H1 (cell line): ENCODE results near the gene HLF. TPM values are rescaled to one million over a fixed set of nuclear protein-coding genes. Genes with fewer than 3 reads are reported as not detected.

Experiments used
- CTCF ChIA-PET: fragments of 300-600 bp; sonication (Branson Sonifier 250); formaldehyde crosslinking; loops from one replicate; lab custom pipeline; 2021; ENCODE audit not compliant: partially characterized antibody; lab: Charles Lee
- POLR2A ChIA-PET: fragments of 300-600 bp; sonication (Branson Sonifier 250); formaldehyde crosslinking; loops from one replicate; lab custom pipeline; 2021; ENCODE audit warnings: inconsistent platforms; ENCODE audit not compliant: partially characterized antibody; lab: Charles Lee
- DNase-seq, 2 experiments: peaks; one replicate each; pipeline versions ENCODE4 v3.0.0 to v3.0.0-alpha.2; 2010 to 2022; ENCODE audit warnings: low spot score in 2 of 2, low read depth in 1 of 2, mixed read lengths in 1 of 2
- FAIRE-seq: peaks from 2 replicates; lab custom pipeline; 2011; peaks lifted over from hg19 to GRCh38; lab: Jason Lieb, UNC
- H2AFZ ChIP-seq: 2 replicates; pipeline ENCODE4 v1.8.1; 2012; ENCODE audit warnings: low read length, inconsistent platforms
- H2AK5ac ChIP-seq: 2 replicates; pipeline ENCODE4 v1.6.1; 2013; ENCODE audit warnings: low read depth, low read length
- H2BK120ac ChIP-seq: replicated peaks from 2 replicates; pipeline ENCODE3; 2013; ENCODE audit warnings: low read depth, low read length, inconsistent platforms
- H2BK12ac ChIP-seq: 2 replicates; pipeline ENCODE4 v1.6.1; 2013; ENCODE audit warnings: low read depth, low read length
- H2BK15ac ChIP-seq: 2 replicates; pipeline ENCODE4 v1.6.1; 2013; ENCODE audit warnings: low read length
- H2BK20ac ChIP-seq: 2 replicates; pipeline ENCODE4 v1.6.1; 2013; ENCODE audit warnings: low read length
- H2BK5ac ChIP-seq: 2 replicates; pipeline ENCODE4 v1.6.1; 2013; ENCODE audit warnings: low read depth, low read length
- H3K14ac ChIP-seq: 2 replicates; pipeline ENCODE4 v1.6.1; 2013; ENCODE audit warnings: inconsistent platforms; ENCODE audit not compliant: insufficient read length
- H3K18ac ChIP-seq: 2 replicates; pipeline ENCODE4 v1.6.1; 2013; ENCODE audit warnings: low read length; ENCODE audit errors: extremely low read depth
- H3K23ac ChIP-seq: 2 replicates; pipeline ENCODE4 v1.6.1; 2013; ENCODE audit warnings: inconsistent platforms; ENCODE audit not compliant: insufficient read length
- H3K23me2 ChIP-seq: 2 replicates; pipeline ENCODE4 v1.6.1; 2013; ENCODE audit warnings: low read depth, low read length
- H3K27ac ChIP-seq: 2 replicates; pipeline ENCODE4 v1.6.1; 2011; ENCODE audit warnings: low read depth, low read length, inconsistent platforms
- H3K27me3 ChIP-seq, 4 experiments: replicated peaks in 1 of 4; 1 replicate in 1 of 4; 2 replicates in 3 of 4; pipeline versions ENCODE4 v1.6.1 to v1.8.1; 2011 to 2013; ENCODE audit warnings: low read length in 3 of 4, mild to moderate bottlenecking in 3 of 4, inconsistent platforms in 2 of 4, mixed read lengths in 2 of 4, moderate library complexity in 1 of 4; ENCODE audit not compliant: control insufficient read depth in 3 of 4, insufficient read depth in 3 of 4; ENCODE audit errors: extremely low read depth in 1 of 4
- H3K36me3 ChIP-seq, 4 experiments: 2 replicates each; pipeline versions ENCODE4 v1.6.1 to v1.8.1; 2011 to 2013; ENCODE audit warnings: mild to moderate bottlenecking in 4 of 4, low read length in 3 of 4, moderate library complexity in 2 of 4, control low read depth in 1 of 4, inconsistent platforms in 1 of 4; ENCODE audit not compliant: insufficient read depth in 4 of 4, control insufficient read depth in 2 of 4
- H3K4ac ChIP-seq: replicated peaks from 2 replicates; pipeline ENCODE3; 2013; ENCODE audit warnings: low read length, low read depth, mixed read lengths, inconsistent platforms; ENCODE audit not compliant: insufficient read length
- H3K4me1 ChIP-seq, 4 experiments: replicated peaks in 1 of 4; 1 replicate in 1 of 4; 2 replicates in 3 of 4; pipeline versions ENCODE4 v1.6.1 to v1.8.1; 2011 to 2013; ENCODE audit warnings: low read length in 3 of 4, inconsistent platforms in 2 of 4, mixed read lengths in 1 of 4; ENCODE audit not compliant: insufficient read depth in 4 of 4, control insufficient read depth in 3 of 4
- H3K4me2 ChIP-seq, 2 experiments: 2 replicates each; pipeline versions ENCODE4 v1.6.1 to v1.8.1; 2011 to 2013; ENCODE audit warnings: low read depth in 2 of 2, low read length in 2 of 2, control low read depth in 1 of 2, inconsistent platforms in 1 of 2, mild to moderate bottlenecking in 1 of 2; ENCODE audit not compliant: insufficient read depth in 1 of 2
- H3K4me3 ChIP-seq, 4 experiments: fragments of 200-600, 300-600 bp in 1 of 4; sonication (generic), shearing (Covaris generic), sonication (Bioruptor Twin) in 1 of 4; 2 replicates each; pipeline versions ENCODE4 v1.5.1 to v1.8.1; 2011 to 2016; ENCODE audit warnings: low read length in 4 of 4, low read depth in 3 of 4, control low read depth in 2 of 4, inconsistent platforms in 2 of 4, mild to moderate bottlenecking in 2 of 4, mixed read lengths in 1 of 4, moderate library complexity in 1 of 4; ENCODE audit not compliant: insufficient read depth in 2 of 4; ENCODE audit errors: extremely low read depth in 1 of 4
- H3K56ac ChIP-seq: replicated peaks from 2 replicates; pipeline ENCODE3; 2013; ENCODE audit warnings: low read depth, mild to moderate bottlenecking, mixed read lengths, low read length, inconsistent platforms; ENCODE audit not compliant: insufficient read length
- H3K79me1 ChIP-seq: 2 replicates; pipeline ENCODE4 v1.6.1; 2013; ENCODE audit warnings: low read depth, low read length, control low read depth
- H3K79me2 ChIP-seq, 2 experiments: 2 replicates each; pipeline versions ENCODE4 v1.6.1 to v1.8.1; 2012 to 2013; ENCODE audit warnings: low read length in 2 of 2, mild to moderate bottlenecking in 2 of 2, inconsistent platforms in 1 of 2; ENCODE audit not compliant: insufficient read depth in 2 of 2, control insufficient read depth in 1 of 2
- H3K9ac ChIP-seq, 4 experiments: replicated peaks in 1 of 4; 1 replicate in 1 of 4; 2 replicates in 3 of 4; pipeline versions ENCODE4 v1.6.1 to v1.8.1; 2011 to 2013; ENCODE audit warnings: low read depth in 3 of 4, low read length in 3 of 4, control low read depth in 2 of 4, mild to moderate bottlenecking in 2 of 4, moderate library complexity in 2 of 4, inconsistent platforms in 1 of 4; ENCODE audit errors: extremely low read depth in 1 of 4
- H3K9me3 ChIP-seq, 2 experiments: 2 replicates each; pipeline versions ENCODE4 v1.6.1 to v1.8.1; 2012 to 2013; ENCODE audit warnings: mild to moderate bottlenecking in 2 of 2, moderate library complexity in 2 of 2, control low read depth in 1 of 2, inconsistent platforms in 1 of 2, low read depth in 1 of 2, low read length in 1 of 2, mixed read lengths in 1 of 2; ENCODE audit not compliant: insufficient read depth in 2 of 2
- H4K20me1 ChIP-seq, 2 experiments: replicated peaks in 1 of 2; 2 replicates each; pipeline versions ENCODE3 to v1.8.1; 2011 to 2013; ENCODE audit warnings: inconsistent platforms in 2 of 2, low read length in 2 of 2, mild to moderate bottlenecking in 1 of 2; ENCODE audit not compliant: insufficient read depth in 2 of 2, control insufficient read depth in 1 of 2
- H4K5ac ChIP-seq: 2 replicates; pipeline ENCODE4 v1.6.1; 2013; ENCODE audit warnings: low read length, low read depth, mixed read lengths, inconsistent platforms; ENCODE audit not compliant: insufficient read length
- H4K8ac ChIP-seq: 2 replicates; pipeline ENCODE4 v1.8.0; 2013; ENCODE audit warnings: mild to moderate bottlenecking, moderate library complexity, low read length, inconsistent platforms; ENCODE audit not compliant: insufficient read depth; ENCODE audit errors: extremely low read depth
- H4K91ac ChIP-seq: replicated peaks from 2 replicates; pipeline ENCODE3; 2013; ENCODE audit warnings: low read length, mixed read lengths, inconsistent platforms; ENCODE audit not compliant: insufficient read length
- WGBS, 2 experiments: shearing (Covaris generic) in 1 of 2; methylation state at CpG; one replicate each; pipeline versions ENCODE4 v1.1.6 to v1.1.7; 2013 to 2015; ENCODE audit warnings: low lambda C conversion rate in 2 of 2, mixed read lengths in 2 of 2, inconsistent platforms in 1 of 2, low coverage in 1 of 2, missing lambda C conversion rate in 1 of 2; ENCODE audit not compliant: insufficient replicate concordance in 2 of 2, insufficient coverage in 1 of 2, insufficient read length in 1 of 2; ENCODE audit errors: extremely low coverage in 1 of 2, missing lambda C conversion rate in 1 of 2; 5-methylcytosine and 5-hydroxymethylcytosine counted together
- polyA plus RNA-seq, 7 experiments: library from polyadenylated mRNA; depleted of rRNA in 3 of 7; stranded (reverse) in 5 of 7; unstranded in 2 of 7; fragments of >200 nt in 5 of 7; fragments of 200-250 nt in 2 of 7; gene quantifications; 1 replicate in 5 of 7; 2 replicates in 1 of 7; 4 replicates in 1 of 7; pipeline versions ENCODE4 v1.2.1 to v1.2.3, GENCODE V29; 2011 to 2013; ENCODE audit warnings: missing spikeins in 2 of 7, mixed read lengths in 2 of 7
- total RNA-seq: library from RNA; stranded (reverse); fragmentation: NEBNext Ultra II Directional; extraction: Animal tissue kit (Norgen Biotek cat#: 25700); gene quantifications from 2 replicates; pipeline ENCODE4 v1.2.1, GENCODE V29; 2021

HLF gene
- total and polyA plus RNA-seq, 2 of the 8 experiments (the other 6 are each of a cell fraction or from before 2014, with no cell fraction given) = 0.39 to 0.60 TPM

GRCh38 chr17:55354941-55355340, 90.2 kb downstream of the HLF start:
- Histone ChIP-seq H3K79me2 (no peaks in the 10 kb centered on the region), H4K20me1 (no peaks in the 10 kb centered on the region), H3K27ac (no peak overlapping the region), H3K23ac (no peak overlapping the region), H2AFZ (no peak overlapping the region), H2BK120ac (no peak overlapping the region), H3K18ac (no peak overlapping the region), H3K56ac (no peak overlapping the region), H3K23me2 (no peaks in the 10 kb centered on the region), H2BK20ac (no peak overlapping the region), H2BK5ac (no peak overlapping the region), H4K8ac (no peak overlapping the region), H3K4me1 (peaks cover 0 to 4% (median 3%) of the 10 kb centered on the region in 4 experiments; a peak in 5 of 7 replicates), H3K4me2 (no peak overlapping the region), H3K79me1 (no peaks in the 10 kb centered on the region), H3K4ac (no peak overlapping the region), H3K4me3 (no peak overlapping the region), H2BK12ac (no peak overlapping the region), H2BK15ac (no peak overlapping the region), H2AK5ac (no peak overlapping the region), H3K14ac (no peak overlapping the region), H4K91ac (no peak overlapping the region), H3K36me3 (no peaks in the 10 kb centered on the region), H3K27me3 (no peaks in the 10 kb centered on the region), H3K9me3 (no peaks in the 10 kb centered on the region), H4K5ac (no peak overlapping the region), H3K9ac (no peak overlapping the region)
- WGBS, 2 experiments = 94% methylated on average over 2 of the region's 2 CpGs; no CpG with 5 or more reads in 1 of the 2 experiments
- ChIA-PET CTCF (interaction anchor here (0.5 to 6.0 kb wide), 17 partner anchors 9 to 350 kb away, joined by 3 to 40 read pairs (median 4); partner anchors contain the start of gene SMIM36), POLR2A (interaction anchor here (0.6 to 1.4 kb wide), 2 partner anchors 300 to 318 kb away, joined by 3 to 4 read pairs; no protein-coding TSS in a partner anchor)
- FAIRE-seq (no peak), DNase-seq (no peak)
